PC-9 (cell line): ENCODE results near the gene DPP9. TPM values are rescaled to one million over a fixed set of nuclear protein-coding genes. Genes with fewer than 3 reads are reported as not detected.

Experiments
- BruUV-seq: library from RNA; stranded (reverse); fragments of 400-500 nt; replicated peaks from 2 replicates; lab custom pipeline; 2021; lab: Mats Ljungman, UMichigan
- CTCF ChIA-PET: fragments of 300-600 bp; sonication (Branson Sonifier 250); formaldehyde crosslinking; loops from one replicate; lab custom pipeline; 2022; ENCODE audit warnings: antibody characterized with exemption; lab: Charles Lee
- POLR2A ChIA-PET: fragments of 300-600 bp; sonication (Branson Sonifier 250); formaldehyde crosslinking; loops from one replicate; lab custom pipeline; 2022; ENCODE audit warnings: antibody characterized with exemption; ENCODE audit not compliant: unreplicated experiment; lab: Charles Lee
- DNase-seq, 2 experiments: peaks; one replicate each; pipeline versions ENCODE4 v3.0.0 to v3.0.0-alpha.2; 2015 to 2022; ENCODE audit warnings: mixed read lengths in 1 of 2
- H2AFZ ChIP-seq: fragments of 200-600 bp; sonication (generic); 2 replicates; pipeline ENCODE4 v1.8.1; 2017; ENCODE audit warnings: antibody characterized with exemption
- H3F3A ChIP-seq: fragments of 200-600 bp; sonication (generic); 2 replicates; pipeline ENCODE4 v1.8.1; 2017; ENCODE audit warnings: antibody characterized with exemption, mild to moderate bottlenecking, low read depth; ENCODE audit not compliant: insufficient read depth
- H3K27ac ChIP-seq: fragments of 200-600 bp; sonication (generic); 2 replicates; pipeline ENCODE4 v1.6.1; 2016; ENCODE audit warnings: mixed run types
- H3K27me3 ChIP-seq: fragments of 200-600 bp; sonication (generic); 2 replicates; pipeline ENCODE4 v1.6.1; 2016; ENCODE audit warnings: low read depth, mixed run types; ENCODE audit not compliant: insufficient read depth
- H3K36me3 ChIP-seq: fragments of 200-600 bp; sonication (generic); 2 replicates; pipeline ENCODE4 v1.6.1; 2016; ENCODE audit warnings: low read depth, mixed run types
- H3K4me1 ChIP-seq: fragments of 200-600 bp; sonication (generic); replicated peaks from 2 replicates; pipeline ENCODE4 v1.6.1; 2016; ENCODE audit warnings: mixed run types; ENCODE audit not compliant: insufficient read depth
- H3K4me2 ChIP-seq: fragments of 200-600 bp; sonication (generic); 2 replicates; pipeline ENCODE4 v1.6.1; 2017; ENCODE audit warnings: mixed run types
- H3K4me3 ChIP-seq: fragments of 200-600 bp; sonication (generic); 2 replicates; pipeline ENCODE4 v1.6.1; 2016; ENCODE audit warnings: mixed run types
- H3K79me2 ChIP-seq: fragments of 200-600 bp; sonication (generic); 2 replicates; pipeline ENCODE4 v1.6.1; 2017; ENCODE audit warnings: low read depth, mixed run types
- H3K9me2 ChIP-seq: fragments of 200-600 bp; sonication (generic); 2 replicates; pipeline ENCODE4 v1.8.1; 2017; ENCODE audit warnings: mild to moderate bottlenecking; ENCODE audit not compliant: insufficient read depth
- H3K9me3 ChIP-seq: fragments of 200-600 bp; sonication (generic); 2 replicates; pipeline ENCODE4 v1.8.1; 2016; ENCODE audit warnings: low read depth; ENCODE audit not compliant: insufficient read depth
- H4K20me1 ChIP-seq: fragments of 200-600 bp; sonication (generic); 2 replicates; pipeline ENCODE4 v1.8.1; 2017; ENCODE audit not compliant: insufficient read depth
- EZH2 ChIP-seq: fragments of 200-600 bp; sonication (generic); IDR thresholded peaks from 2 replicates; pipeline ENCODE4 v1.8.0; 2017; ENCODE audit warnings: antibody characterized with exemption, low read depth
- intact Hi-C: fragments of 100-400 bp; cut with micrococcal nuclease; formaldehyde crosslinking; loops from one replicate; pipeline ENCODE4 v1.10.0; 2022; ENCODE audit not compliant: unreplicated experiment
- total RNA-seq: library from RNA; stranded (reverse); gene quantifications from 2 replicates; pipeline ENCODE4 v1.2.3, GENCODE V29; 2021
- TF ChIP-seq, protein P1 (sequence below): fragments of 200-600 bp; sonication (generic); conservative IDR thresholded peaks from 2 replicates; pipeline ENCODE4 v1.6.1; 2017; ENCODE audit warnings: mixed run types, antibody characterized with exemption, mild to moderate bottlenecking, moderate library complexity

Gene DPP9
- total RNA-seq, 1 experiment from 2014 or later: 85.3 TPM

DNA sequence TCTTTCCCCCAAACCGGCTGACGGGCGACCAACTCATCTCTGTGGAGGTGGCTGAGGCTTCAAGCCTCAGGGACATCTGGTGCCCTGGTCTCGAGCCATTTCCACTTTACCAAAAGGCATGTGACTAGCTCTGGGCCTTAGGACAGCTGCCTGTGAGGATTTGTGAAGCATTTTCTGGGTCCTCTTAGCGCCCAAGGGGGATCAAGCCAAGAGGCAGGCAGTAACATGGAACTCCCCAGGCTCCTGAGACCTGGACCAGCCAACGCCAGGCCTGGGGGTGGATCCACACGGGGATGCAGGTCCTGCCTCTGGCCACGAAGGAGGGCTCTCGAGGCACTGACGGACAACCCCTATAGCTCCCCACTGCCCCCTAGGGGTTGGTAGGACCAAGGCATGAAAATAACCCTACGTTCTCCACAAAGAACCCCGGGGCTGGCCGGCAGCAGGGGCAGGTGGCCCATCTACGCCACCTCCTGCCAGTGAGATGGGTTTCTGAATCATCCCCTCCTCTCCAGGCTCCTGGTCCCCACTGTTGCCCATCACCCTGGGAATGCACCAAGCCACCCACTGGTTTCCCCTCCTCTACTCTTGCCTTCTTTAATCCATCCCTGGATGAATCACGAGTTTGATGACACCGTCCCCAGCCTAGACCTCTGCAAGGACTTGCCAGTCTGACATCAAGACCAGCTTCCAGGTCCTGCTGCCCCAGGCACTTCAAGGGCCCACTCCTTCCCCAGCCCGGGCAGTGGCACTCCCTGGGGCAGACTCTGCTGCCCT, 46.5 kb downstream of the DPP9 start:
- no peak overlapping the region for H3K4me2 ChIP-seq
- no peak overlapping the region for H2AFZ ChIP-seq
- H3K27ac ChIP-seq: no peak overlapping the region
- DNase-seq: no peak
- POLR2A ChIA-PET: no interaction called here
- intact Hi-C loops: no loop called here
- no peaks in the 10 kb centered on the region for H4K20me1 ChIP-seq
- CTCF ChIA-PET: no interaction called here
- TF ChIP-seq, protein P1, sequence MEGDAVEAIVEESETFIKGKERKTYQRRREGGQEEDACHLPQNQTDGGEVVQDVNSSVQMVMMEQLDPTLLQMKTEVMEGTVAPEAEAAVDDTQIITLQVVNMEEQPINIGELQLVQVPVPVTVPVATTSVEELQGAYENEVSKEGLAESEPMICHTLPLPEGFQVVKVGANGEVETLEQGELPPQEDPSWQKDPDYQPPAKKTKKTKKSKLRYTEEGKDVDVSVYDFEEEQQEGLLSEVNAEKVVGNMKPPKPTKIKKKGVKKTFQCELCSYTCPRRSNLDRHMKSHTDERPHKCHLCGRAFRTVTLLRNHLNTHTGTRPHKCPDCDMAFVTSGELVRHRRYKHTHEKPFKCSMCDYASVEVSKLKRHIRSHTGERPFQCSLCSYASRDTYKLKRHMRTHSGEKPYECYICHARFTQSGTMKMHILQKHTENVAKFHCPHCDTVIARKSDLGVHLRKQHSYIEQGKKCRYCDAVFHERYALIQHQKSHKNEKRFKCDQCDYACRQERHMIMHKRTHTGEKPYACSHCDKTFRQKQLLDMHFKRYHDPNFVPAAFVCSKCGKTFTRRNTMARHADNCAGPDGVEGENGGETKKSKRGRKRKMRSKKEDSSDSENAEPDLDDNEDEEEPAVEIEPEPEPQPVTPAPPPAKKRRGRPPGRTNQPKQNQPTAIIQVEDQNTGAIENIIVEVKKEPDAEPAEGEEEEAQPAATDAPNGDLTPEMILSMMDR: peak; percentile 44
- TF ChIP-seq EZH2: no peak
- H3K9me3 ChIP-seq: no peaks in the 10 kb centered on the region
- no peaks in the 10 kb centered on the region for H3K27me3 ChIP-seq
- no TSS peak for BruUV-seq
- H3K4me3 ChIP-seq: no peak overlapping the region
- H3K9me2 ChIP-seq: no peaks in the 10 kb centered on the region
- H3K36me3 ChIP-seq: no peaks in the 10 kb centered on the region
- no peaks in the 10 kb centered on the region for H3K4me1 ChIP-seq
- H3K79me2 ChIP-seq: no peaks in the 10 kb centered on the region
- H3F3A ChIP-seq: no peaks in the 10 kb centered on the region

DNA sequence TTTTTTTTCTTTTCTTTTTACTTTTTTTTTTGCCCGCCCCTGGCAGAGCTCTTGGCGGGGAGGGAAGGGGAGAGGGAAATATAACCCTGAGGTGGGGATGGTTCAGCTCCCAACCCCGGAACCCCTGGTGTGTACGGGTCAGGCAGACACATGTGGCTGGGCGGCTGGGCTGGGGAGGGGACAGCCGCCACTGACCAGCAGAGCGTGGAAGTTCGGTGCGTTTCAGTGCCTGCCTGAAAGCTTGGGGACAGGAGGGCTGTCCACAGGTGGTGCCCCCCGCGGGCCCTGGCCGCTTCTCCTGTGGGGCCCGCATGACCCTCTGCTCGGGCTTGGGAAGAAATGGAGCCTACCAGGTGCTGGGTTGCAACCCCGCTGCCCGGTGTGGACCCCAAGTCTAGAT, 48.3 kb downstream of the DPP9 start:
- no peak overlapping the region for H3K4me3 ChIP-seq
- H2AFZ ChIP-seq: no peak overlapping the region
- H3K27me3 ChIP-seq: no peaks in the 10 kb centered on the region
- BruUV-seq: TSS peak; percentile 70
- H3K4me1 ChIP-seq: no peaks in the 10 kb centered on the region
- ChIA-PET POLR2A (no interaction called here), CTCF (no interaction called here)
- TF ChIP-seq EZH2: no peak
- TF ChIP-seq, protein P1: no peak
- H3K9me3 ChIP-seq: no peaks in the 10 kb centered on the region
- H3K36me3 ChIP-seq: no peaks in the 10 kb centered on the region
- H3K4me2 ChIP-seq: no peak overlapping the region
- DNase-seq: no peak
- no peaks in the 10 kb centered on the region for H4K20me1 ChIP-seq
- H3K79me2 ChIP-seq: no peaks in the 10 kb centered on the region
- intact Hi-C loops: no loop called here
- H3F3A ChIP-seq: peaks cover 5% of the 10 kb centered on the region; the same call in 1 of the 2 replicates
- H3K27ac ChIP-seq: no peak overlapping the region
- H3K9me2 ChIP-seq: no peaks in the 10 kb centered on the region

DNA sequence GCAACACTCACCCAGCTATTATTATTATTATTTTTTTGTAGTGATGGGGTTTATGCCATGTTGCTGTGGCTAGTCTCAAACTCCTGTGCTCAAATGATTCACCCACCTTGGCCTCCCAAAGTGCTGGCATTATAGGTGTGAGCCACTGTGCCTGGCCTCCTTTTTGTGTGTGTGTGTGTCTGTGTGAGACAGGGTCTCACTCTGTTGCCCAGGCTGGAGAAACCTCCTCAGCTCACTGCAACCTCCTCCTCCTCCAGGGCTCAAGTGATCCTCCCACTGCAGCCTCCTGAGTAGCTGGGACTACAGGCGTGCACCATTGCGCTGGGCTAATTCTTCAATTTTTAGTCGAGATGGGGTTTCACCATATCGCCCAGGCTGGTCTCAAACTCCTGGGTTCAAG, 49.9 kb downstream of the DPP9 start:
- no peaks in the 10 kb centered on the region for H3K27me3 ChIP-seq
- CTCF ChIA-PET: no interaction called here
- no TSS peak for BruUV-seq
- no peak for DNase-seq
- no peaks in the 10 kb centered on the region for H4K20me1 ChIP-seq
- peaks cover 7% of the 10 kb centered on the region; the same call in 1 of the 2 replicates for H3K79me2 ChIP-seq
- H3K36me3 ChIP-seq: no peaks in the 10 kb centered on the region
- TF ChIP-seq EZH2: no peak
- TF ChIP-seq, protein P1: no peak
- H2AFZ ChIP-seq: no peak overlapping the region
- H3K9me2 ChIP-seq: no peaks in the 10 kb centered on the region
- POLR2A ChIA-PET: no interaction called here
- intact Hi-C loops: no loop called here
- no peaks in the 10 kb centered on the region for H3K4me1 ChIP-seq
- no peak overlapping the region for H3K27ac ChIP-seq
- H3K4me2 ChIP-seq: no peak overlapping the region
- H3F3A ChIP-seq: peaks cover 5% of the 10 kb centered on the region; the same call in 1 of the 2 replicates
- no peaks in the 10 kb centered on the region for H3K9me3 ChIP-seq
- no peak overlapping the region for H3K4me3 ChIP-seq
